ENCODE results near the gene MB21D2. TPM values are rescaled to one million over a fixed set of nuclear protein-coding genes. Genes with fewer than 3 reads are reported as not detected.
A peak's percentile ranks its signal among the peaks of the same experiment; 100 is the strongest.

MB21D2 gene
- total and polyA plus RNA-seq, 12 donors, result 1.4 to 16.8 (median 5.8) TPM

GRCh38 chr3:192863091-192863420, 54.6 kb downstream of the MB21D2 start:
- no peak overlapping the region for H3K27ac ChIP-seq
- 84 to 93% (median 85%) methylated on average over 4 of the region's 4 CpGs for WGBS, 4 donors
- H3K4me1 ChIP-seq (replicated peaks in 1 of 2), result peaks cover 0 to 18% of the 10 kb centered on the region in 2 donors
- no peak for TF ChIP-seq CTCF (IDR thresholded peaks at IDR 0.05)
- no peak for TF ChIP-seq POLR2A (IDR thresholded peaks at IDR 0.05)
- H3K9me3 ChIP-seq (replicated peaks in 1 of 3), result no peaks in the 10 kb centered on the region
- H3K36me3 ChIP-seq (replicated peaks in 1 of 2), result no peaks in the 10 kb centered on the region
- H3K4me3 ChIP-seq, result no peak overlapping the region
- intact Hi-C loops (cut with DNase I), result no loop called here
- H3K27me3 ChIP-seq, result no peaks in the 10 kb centered on the region
- DNase-seq, result no peak

GRCh38 chr3:192862408-192863090, 55.1 kb downstream of the MB21D2 start:
- Histone ChIP-seq H3K4me3 (no peak overlapping the region), H3K4me1 (replicated peaks in 1 of 2) (peaks cover 0 to 13% of the 10 kb centered on the region in 2 donors), H3K36me3 (replicated peaks in 1 of 2) (no peaks in the 10 kb centered on the region), H3K27ac (no peak overlapping the region), H3K27me3 (no peaks in the 10 kb centered on the region), H3K9me3 (replicated peaks in 1 of 3) (no peaks in the 10 kb centered on the region)
- DNase-seq, result no peak
- intact Hi-C loops (cut with DNase I), result no loop called here
- TF ChIP-seq CTCF (IDR thresholded peaks at IDR 0.05), result no peak
- no peak for TF ChIP-seq POLR2A (IDR thresholded peaks at IDR 0.05)
- 93 to 99% (median 96%) methylated on average over 7 of the region's 7 CpGs for WGBS, 4 donors

- H3K4me1 ChIP-seq (replicated peaks in 1 of 2), result peaks cover 0 to 8% of the 10 kb centered on the region in 2 donors
- no peaks in the 10 kb centered on the region for H3K27me3 ChIP-seq
- intact Hi-C loops (cut with DNase I), result no loop called here
- no peaks in the 10 kb centered on the region for H3K36me3 ChIP-seq (replicated peaks in 1 of 2)
- no peak for DNase-seq
- no peaks in the 10 kb centered on the region for H3K9me3 ChIP-seq (replicated peaks in 1 of 3)
- TF ChIP-seq CTCF (IDR thresholded peaks at IDR 0.05), result no peak
- TF ChIP-seq POLR2A (IDR thresholded peaks at IDR 0.05), result no peak
- 75 to 91% (median 84%) methylated on average over 2 of the region's 2 CpGs for WGBS, 4 donors
- H3K4me3 ChIP-seq, result no peak overlapping the region
- no peak overlapping the region for H3K27ac ChIP-seq
These were observed 55.7 kb downstream of the MB21D2 start for GRCh38 chr3:192861972-192862371.

GRCh38 chr3:192860454-192860853, 57.2 kb downstream of the MB21D2 start:
- peaks cover 0 to 6% of the 10 kb centered on the region in 2 donors for H3K4me1 ChIP-seq (replicated peaks in 1 of 2)
- H3K4me3 ChIP-seq, result no peak overlapping the region
- intact Hi-C loops (cut with DNase I), result no loop called here
- peak in 1 of 7 donors; percentile 16 for DNase-seq
- 79 to 92% (median 85%) methylated on average over 2 of the region's 2 CpGs for WGBS, 4 donors
- TF ChIP-seq CTCF (IDR thresholded peaks at IDR 0.05) (no peak), POLR2A (IDR thresholded peaks at IDR 0.05) (no peak)
- H3K27me3 ChIP-seq, result no peaks in the 10 kb centered on the region
- no peaks in the 10 kb centered on the region for H3K9me3 ChIP-seq (replicated peaks in 1 of 3)
- H3K36me3 ChIP-seq (replicated peaks in 1 of 2), result no peaks in the 10 kb centered on the region
- no peak overlapping the region for H3K27ac ChIP-seq

Measured in adrenal gland (tissue), 12 donors.